ENCODE data around the gene HPS4.

The HPS4 gene

DNA sequence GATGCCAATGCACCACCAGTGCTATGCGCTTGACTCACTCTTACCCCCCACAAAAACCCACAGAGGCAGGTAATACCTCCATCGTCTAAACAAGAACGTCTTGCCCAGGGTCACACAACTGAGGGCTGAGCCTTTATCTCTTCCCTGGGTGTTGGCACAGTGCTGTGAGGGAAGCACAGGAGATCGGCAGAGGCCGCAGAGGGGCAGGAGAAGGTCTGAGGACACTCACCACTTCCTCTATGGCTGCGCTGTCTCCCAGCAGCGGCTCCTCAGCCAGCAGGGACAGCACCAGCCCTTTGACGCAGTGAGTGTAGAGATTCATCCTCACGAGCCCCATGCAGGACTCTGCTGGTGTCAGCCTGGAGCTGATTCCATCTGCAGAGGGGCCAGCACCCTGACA is 19.9 kb downstream of the HPS4 start:
- no peak for DNase-seq

DNA sequence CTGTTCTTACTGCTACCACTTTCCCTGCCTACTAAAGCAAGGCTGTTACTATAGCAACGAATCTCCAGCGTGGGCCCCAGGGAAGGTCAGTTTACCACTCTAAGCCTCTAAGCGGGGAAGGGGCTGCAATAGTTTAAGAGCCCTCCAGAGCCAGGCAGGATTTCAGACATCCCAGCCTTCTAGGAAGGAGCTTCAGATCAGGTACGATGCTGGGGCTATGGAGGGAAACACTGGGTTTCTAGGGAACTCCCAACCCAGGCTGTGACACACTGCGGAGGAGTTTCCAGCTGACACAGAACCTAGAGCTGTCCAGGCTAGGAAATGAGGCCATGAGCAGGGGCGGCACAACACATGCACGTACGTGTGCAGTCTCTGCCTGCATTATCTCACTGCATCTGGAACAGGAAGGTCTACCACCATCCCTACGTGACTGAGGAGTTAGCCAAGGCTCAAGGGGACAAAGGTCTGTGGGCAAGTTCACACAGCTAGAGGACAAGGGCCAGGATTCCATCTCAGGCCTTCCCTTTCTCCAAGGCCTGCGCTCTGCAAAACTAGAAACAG is 20.4 kb downstream of the HPS4 start:
- no peak for DNase-seq

DNA sequence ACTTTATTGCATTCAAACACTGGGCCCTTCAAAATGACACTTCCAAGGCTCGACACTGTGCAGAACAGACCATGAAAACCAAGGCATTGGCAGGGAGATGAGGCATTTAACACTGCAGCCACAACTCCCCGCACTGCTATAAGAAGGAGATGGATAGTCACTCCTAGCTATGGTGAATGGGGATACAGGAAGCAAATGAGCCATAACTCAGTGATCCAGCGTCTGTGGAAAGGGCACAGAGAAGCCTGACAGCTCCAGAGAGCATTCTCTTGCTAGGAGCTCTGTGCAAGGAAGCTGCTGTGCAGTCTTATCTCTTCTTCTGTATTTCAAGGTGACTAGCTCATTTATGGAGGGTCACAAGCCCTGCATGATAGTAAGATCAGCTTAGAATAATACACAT is 20.9 kb downstream of the HPS4 start:
- no peak for DNase-seq

DNA sequence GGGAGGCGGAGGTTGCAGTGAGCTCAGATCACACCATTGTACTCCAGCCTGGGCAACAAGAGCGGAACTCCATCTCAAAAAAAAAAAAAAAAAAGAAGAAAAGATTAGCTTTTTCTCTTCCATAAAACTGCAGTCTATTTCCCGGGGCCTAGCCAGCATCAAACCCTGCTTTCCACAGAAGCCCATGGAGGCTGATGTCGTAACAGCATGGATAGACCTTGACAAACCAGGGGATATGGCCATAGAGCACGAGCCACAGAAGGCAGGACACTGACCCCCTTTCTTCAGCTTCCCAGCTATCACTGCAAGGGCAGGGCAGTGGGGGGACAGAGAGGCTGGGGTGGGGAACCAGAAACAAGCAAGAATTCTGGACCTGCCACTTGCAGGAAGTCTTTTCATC is 21.5 kb downstream of the HPS4 start:
- no peak for DNase-seq

DNA sequence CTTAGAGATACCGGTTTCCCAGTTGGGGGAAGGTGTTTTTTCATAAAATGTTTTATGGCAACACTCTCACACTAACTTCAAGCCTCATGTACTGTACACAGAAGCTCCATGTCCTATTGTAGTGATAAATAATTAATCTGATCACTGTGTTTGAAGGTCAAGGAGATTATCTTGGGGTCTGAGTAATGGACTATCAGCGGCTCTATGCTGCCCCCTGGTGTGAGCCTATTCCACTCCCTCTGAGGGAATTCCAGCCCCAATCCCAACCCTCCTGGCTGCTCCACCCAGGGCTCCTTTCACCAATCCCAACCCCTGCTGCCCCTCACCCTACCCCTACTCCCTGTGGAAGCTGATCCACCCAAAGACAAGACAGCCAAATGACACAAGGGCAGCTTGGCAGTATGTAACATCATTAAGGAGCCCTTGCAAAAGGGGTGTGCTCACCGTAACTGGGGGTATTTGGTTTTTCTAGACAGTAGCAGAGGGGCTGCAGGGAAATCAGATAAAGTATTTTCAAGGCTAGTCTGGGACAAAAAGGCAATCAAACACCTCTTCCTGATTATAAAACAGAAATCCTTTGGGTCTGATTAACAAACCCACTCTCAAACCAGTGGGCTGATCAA is 22.3 kb downstream of the HPS4 start:
- peak; percentile 15 for DNase-seq

DNA sequence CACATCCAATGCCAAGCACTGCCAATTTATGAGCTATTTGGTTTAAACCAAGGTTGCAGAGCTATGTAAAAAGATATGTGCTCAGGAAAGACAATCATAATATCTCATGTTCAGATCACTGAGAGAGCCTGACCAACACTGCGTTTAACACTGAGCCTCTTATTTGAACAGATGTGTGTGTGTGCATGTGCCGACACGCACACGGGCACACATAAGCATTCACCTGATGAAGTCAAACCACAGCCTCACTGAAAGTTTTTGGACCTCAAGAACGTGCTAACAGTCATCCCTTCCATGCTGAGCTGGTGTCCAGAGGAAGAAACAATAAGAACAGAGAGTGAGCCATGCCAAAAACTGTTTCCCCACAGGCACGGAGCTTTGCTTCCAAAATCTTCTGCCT is 23.4 kb downstream of the HPS4 start:
- DNase-seq: no peak

DNA sequence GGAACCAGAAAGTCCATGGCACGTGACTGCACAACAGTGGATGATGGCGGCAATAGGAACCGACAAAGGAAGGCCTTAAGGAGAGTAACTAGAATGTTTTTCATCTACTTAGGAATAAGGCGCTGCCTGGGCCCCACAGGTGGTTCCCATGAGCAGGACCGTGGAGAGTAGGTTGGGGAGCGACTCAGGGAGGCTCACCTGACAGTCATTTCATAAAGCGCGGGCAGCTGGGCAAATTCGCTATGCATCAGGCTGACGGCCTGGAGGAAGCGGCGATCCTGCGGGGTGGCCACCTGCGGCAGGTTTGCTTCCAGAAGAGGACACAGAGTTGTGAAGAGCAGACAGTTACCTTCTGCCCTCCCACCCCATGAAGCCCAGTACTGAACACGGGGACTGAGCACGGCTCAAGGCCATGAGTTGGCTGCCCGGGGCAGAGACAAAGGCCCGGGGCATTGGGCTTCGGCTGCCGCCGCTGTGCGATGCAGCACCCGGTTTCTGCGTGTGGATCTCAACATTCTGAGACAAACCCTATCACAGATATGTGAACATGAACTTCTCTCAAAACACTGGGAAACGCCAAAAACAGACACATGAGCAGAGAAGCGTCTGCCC is 25.8 kb downstream of the HPS4 start:
- no peak for DNase-seq

DNA sequence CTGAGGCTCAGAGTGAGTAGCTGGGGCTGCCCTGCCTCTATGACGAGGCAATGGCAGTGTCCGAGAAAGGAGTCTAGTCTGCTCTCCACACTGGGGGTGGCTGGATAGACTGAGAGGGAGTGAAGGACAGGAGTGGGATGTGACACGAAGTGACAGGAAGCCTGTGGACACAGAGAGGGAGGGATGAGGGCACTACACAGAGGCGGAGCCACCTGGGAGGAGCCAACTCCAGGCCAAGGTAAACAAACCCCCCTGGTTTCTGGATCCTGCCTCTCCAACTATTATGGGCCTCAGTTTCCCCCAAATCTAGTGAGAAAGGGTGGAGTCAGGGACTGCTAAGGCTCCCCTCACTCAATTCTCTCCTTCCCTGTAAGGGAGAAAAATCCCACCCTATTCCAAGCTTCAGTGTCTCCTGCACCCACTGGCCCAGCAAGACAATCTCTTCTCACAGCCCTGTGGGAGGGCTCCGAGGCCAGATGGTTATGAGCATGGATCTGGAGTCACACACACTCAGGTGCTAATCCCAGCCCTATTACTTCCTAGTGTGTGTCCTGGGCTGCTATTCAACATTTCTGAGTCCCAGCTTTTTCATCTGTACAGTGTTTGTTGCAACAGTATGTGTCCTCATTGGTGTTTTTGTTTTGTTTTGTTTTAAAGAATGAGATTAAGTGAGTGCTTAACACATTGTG is 29.6 kb downstream of the HPS4 start:
- DNase-seq: no peak

DNA sequence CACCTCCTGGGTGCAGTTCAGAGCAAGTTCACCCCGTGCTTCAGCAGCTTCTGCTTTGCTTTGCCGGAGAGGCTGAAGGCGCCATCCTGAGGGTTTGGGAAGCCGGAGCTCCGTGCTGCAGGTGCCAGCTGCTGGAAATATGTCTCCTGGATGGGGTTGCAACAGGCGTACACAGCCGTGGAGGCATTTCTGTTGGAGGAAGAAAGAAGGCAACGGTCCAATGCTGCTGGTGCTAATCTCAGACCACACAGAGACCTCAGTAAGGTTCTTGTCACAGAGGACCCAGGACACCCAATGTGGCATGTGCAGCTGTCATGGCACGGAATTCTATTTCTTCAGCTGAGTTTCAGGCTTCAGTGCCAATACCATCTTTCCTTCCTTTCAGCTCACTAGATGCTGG is 30.4 kb downstream of the HPS4 start:
- no peak for DNase-seq

DNA sequence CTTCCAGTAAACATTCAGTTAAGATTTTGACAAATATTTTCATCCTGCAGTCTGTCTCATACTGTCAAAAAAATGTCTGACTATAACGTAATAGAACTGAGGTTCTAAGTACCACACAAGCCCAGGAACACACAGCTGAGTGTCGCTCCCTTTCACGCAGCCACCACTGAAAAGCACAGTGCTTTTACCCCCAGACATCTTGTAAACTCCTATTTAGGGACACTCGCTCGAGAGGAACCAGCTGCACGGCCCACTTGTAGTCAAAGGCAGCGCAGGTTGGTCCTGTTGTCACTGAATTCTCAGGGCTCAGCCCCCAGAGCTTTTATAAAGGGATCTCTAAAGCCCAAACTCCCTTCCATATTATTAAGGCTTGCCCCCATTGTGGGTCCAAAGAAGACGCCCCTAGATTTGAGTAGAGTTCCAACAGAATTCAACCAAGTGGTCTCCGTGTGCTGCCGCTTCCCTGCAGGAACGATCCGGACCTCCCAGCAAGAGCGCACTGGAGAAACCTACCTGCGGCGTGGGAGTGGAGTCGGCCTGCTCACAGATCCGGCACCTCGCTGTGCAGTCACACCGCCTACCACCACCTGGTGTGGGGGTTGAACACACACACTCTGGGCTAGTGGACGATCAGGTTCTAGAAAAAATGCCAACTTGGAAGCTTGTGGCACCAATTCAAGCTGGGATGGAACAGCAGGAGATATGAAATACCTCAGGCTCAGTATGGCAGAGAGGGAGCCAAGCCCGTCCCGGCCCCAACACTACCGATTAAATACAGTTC is 31.2 kb downstream of the HPS4 start:
- DNase-seq: no peak

DNA sequence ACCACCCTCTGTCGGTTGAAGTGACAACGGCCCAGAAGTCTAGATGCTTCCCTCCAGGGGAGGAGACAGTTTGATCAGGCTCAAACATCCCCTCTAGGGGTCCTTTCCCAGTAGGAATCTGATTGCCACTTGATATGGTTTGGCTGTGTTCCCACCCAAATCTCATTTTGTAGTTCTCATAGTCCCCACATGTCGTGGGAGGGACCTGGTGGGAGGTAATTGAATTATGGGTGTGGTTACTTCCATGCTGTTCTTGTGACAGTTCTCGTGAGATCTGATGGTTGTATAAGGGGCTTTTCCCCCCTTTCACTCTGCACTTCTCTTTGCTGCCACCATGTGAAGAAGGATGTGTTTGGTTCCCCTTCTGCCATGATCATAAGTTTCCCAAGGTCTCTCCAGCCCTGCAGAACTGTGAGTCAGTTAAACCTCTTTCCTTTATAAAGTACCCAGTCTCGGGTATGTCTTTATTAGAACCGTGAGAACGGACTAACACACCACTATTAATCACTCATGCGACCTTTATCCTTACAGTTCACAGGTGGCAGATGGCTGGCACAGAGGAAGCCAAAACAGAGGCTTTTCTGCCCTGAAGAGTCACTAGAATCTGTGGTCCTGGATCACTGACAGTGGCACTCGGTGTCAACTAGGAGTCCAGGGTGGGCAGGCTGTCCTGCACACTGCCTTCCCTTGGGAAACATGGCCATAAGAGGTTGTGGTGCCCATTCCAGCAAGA is 33.0 kb downstream of the HPS4 start:
- no peak for DNase-seq

DNA sequence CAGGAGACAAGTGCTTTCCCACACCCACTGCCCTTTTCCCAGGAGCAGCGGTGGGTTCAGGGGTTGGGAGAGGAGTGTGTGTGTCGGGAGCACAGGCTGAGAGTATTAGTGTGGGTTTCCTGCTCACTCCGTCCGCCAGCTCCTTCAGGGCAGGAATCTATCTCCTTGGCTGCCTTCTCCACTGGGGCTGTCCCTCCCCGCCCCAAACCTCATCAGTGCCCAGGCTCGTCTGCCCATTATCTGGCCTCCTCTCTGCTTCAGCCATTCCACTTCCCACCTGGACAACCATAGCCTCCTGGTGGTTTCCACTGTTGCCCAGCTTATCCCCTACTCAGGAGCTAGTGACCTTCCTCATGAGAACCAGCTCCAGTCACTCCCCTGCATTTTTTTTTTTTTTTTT is 34.6 kb downstream of the HPS4 start:
- DNase-seq: no peak

DNA sequence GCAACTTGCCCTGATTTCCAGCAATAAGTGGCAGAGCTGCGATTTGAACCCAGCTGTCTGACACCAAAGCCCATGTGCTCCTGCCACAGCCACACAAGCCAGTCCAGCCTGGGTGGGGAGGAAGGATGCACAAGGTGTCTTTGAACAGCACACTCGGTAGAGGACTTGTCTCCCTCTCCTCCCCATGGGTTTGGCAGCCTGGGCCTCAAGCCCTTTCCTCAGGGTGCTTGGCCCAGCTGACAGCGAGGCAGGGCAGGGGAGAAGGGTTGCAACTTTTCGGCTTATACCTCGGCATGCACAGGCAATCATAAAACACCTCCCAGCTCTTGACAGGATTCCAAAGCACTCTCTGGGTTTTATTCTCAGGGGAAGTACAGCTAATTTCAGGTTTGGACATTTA is 35.2 kb downstream of the HPS4 start:
- DNase-seq: no peak

DNA sequence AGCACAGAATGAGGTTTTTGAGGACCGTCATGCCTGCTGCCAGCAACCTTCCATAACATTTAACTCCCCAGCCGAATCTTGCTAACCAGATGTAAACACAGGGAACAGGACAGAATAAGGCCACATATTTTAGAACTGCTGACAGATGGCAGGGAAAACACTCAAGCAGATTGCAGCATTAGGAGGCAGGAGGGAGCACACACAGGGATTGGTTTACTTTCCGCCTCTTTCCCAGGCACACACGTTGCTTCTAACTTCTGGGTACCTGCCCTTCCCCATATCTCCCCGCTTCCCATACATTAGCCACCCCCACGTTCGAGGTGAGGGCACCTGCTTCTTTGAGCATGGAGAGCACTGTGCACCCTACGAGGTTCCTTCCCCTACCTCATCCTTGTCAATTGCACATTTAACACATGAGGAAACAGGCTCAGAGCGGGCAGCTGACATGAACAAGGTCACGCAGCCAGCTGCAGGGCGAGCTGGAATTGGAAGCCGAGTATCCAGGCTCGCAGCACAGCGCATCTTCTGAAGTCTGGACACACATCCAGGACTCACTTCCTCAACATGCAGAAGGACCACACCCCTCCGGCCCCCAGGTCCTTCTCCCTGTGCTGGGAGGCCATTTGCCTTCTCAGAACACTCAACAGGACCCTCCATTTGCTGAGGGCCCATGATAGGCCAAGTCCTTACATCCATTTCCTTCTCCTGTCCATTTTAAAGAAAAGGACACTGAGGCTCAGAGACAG is 35.8 kb downstream of the HPS4 start:
- no peak for DNase-seq

DNA sequence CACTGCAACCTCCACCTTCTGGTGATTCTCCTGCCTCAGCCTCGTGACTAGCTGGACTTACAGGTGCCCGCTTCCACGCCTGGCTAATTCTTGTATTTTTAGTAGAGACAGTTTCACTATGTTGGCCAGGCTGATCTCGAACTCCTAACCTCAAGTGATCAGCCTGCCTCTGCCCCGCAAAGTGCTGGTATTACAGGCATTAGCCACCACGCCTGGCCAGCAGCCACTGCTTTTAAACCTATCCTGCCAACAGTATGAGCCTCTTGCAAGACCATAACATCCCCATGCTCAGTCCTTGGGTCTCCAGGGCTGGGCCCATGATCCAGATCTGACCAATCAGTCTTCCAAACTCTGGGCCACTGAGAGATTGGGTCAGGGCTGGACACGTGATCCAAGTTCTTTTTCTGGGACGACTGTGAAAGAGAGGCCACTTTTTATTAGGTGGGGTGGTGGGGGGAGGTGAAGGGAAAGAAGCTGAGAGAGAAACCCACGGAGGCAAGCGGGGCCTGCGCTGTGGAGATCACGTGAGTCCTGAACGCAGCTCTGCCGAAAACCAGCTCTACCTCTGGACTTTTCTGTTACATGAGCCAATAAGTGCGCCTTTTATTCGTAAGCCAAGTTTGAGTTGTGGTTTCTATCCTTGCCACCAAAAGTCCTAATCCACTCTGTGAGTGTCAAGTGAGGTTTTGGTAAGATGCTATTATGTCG is 36.6 kb downstream of the HPS4 start:
- DNase-seq: no peak

DNA sequence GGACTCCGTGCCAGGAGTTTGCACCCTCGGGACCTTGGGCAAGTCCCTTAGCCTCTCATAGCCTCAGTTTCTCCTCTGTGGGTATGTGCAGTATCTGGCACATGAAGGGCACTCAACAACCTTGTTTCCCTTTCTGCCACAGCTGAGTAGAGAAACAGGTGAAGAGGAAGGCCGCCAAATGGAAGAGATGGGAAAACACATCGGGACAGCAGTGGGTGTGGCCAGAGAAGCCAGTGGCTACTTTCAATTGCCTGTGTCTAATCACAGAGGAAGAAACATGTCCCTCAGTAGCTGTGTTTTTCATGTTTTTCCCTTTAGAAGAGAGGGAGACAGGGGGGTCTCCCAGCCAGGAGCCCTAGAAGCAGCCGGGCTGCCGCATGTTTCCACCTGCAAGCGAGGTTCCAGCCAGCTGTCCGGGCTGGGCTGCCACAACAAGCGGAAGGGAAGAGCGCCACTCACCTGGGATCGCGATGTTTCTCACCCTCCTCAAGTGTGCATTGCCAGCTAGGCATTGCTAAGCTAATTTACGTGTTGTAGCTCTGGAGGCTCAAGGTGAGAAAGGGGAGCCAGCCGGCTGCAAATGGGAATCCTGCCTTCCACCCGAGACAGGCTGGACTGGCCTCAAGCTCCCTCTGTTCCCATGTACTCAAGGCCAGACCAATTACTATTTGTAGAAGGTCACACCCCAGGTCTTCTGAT is 37.9 kb downstream of the HPS4 start:
- DNase-seq: no peak

DNA sequence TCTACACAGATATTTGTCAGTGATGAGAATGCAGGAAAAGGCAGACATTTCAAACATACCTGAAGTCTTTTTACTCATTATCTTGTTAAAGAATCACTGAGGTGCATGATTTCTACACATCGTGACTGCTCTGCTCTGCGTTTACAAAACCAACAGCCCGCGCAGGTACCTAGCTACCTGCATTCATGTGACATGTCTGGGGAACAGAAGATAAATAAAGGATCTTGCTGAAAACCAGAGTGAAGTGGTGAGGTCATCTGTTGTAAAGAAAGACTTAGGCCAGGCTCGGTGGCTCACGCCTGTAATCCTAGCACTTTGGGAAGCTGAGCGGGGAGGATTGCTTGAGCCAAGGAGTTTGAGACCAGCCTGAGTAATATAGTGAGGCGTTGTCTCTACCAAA is 38.8 kb downstream of the HPS4 start:
- no peak for DNase-seq

DNA sequence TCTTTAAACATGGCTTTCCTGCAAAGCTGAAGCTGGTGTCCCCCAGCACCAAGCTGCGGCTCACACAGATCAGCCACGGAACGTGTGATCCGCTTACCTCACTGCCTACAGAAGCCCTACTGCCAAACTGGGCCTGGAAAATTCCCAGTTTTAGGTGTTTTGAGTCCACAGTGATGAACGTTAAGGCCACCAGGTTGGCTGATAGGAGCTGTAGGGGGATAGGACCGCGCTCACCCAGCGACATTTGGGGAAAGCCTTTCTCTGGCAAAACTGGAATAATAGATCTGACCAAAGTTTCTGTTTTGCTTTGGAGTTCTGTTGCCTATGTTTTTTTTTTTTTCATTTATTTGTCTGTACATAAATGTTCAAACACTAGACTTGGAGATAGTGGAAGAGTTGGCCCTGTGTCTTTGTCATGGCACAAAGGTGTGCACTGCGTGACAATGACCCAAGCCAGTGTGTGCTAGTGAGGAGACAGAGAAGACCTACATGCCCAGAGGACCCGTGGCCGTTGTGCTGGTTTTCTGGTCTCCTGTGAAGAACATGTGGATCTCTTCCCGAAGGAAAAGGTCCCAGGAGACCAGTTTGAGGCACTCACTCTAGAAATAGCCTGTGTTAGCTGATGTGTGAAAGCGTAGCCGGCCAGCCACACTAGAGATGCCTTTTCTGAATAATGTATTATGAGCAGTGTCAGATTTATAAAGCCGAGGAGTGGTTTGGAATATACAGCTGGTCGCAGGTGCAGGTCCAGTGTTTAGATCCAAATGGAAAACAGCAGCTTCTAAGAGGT is 39.5 kb downstream of the HPS4 start:
- DNase-seq: no peak

DNA sequence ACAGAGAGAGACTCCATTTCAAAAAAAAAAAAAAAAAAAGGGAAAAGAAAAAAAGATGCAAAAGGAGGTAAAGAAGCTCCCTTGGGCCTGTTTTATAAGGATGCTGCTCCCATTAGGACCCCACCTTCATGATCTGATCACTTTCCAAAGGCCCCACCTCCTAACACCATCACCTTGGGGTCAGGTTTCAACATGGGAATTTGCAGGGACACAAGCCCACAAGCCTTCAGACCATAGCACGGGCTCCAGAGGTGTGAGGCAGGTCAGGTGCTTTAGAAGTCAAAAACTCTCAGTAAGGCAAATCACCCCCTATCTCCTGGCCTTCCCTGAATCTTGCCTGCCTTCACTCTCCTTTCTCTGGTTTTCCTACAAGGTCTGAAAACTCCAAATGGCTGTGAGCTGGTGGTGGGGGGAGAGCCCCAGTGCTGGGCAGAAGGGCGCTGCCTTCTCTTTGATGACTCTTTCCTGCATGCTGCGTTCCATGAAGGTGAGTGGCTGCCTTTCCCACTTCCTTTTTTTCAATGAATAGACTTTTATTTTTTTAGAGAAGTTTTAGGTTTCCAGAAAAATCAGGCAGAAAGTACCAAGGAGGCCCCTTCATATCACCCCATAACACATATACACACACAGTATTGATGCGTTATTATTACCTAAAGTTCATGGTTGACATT is 41.4 kb downstream of the HPS4 start:
- DNase-seq: peak; percentile 6
